K562 (cell line): ENCODE results near the gene FMO2. TPM values are rescaled to one million over a fixed set of nuclear protein-coding genes. Genes with fewer than 3 reads are reported as not detected.
A peak's percentile ranks its signal among the peaks of the same experiment; 100 is the strongest.

Source experiments
- ATAC-seq: fragments of 200-7000 bp; cut with Tn5 transposase; 3 replicates; pipeline ENCODE4 v1.9.1; 2020; ENCODE audit warnings: moderate library complexity
- Bru-seq: library from RNA; stranded (reverse); fragments of 400-500 nt; gene quantifications from one replicate; lab custom pipeline; 2021; lab: Mats Ljungman, UMichigan
- BruChase-seq, 2 experiments: library from RNA; stranded (reverse); fragments of 400-500 nt; gene quantifications; one replicate each; lab custom pipeline; 2021; lab: Mats Ljungman, UMichigan
- BruUV-seq: library from RNA; stranded (reverse); fragments of 400-500 nt; replicated peaks from 2 replicates; lab custom pipeline; 2021; lab: Mats Ljungman, UMichigan
- CTCF ChIA-PET: fragments of 300-600 bp; formaldehyde crosslinking; extraction: SDS; loops from one replicate; lab custom pipeline; 2021; ENCODE audit warnings: low intra/inter-chr PET ratio; lab: Yijun Ruan, JAX
- POLR2A ChIA-PET: fragments of 300-600, 350-650 bp; sonication (Branson Sonifier 250); formaldehyde crosslinking; extraction: SDS; loops from one replicate; lab custom pipeline; 2021; ENCODE audit warnings: antibody characterized with exemption, inconsistent platforms; lab: Yijun Ruan, JAX
- DNase-seq, 4 experiments: peaks; one replicate each; pipeline versions ENCODE4 v3.0.0 to v3.0.0-alpha.2; 2011 to 2018; ENCODE audit warnings: low spot score in 3 of 4, mixed read lengths in 3 of 4; ENCODE audit errors: extremely low read depth in 1 of 4
- FAIRE-seq: peaks from 2 replicates; lab custom pipeline; 2011; peaks lifted over from hg19 to GRCh38; lab: Jason Lieb, UNC
- H2AFZ ChIP-seq: 2 replicates; pipeline ENCODE4 v1.6.0; 2011; ENCODE audit warnings: low read depth, low read length, control low read depth, inconsistent platforms
- H3K27ac ChIP-seq: fragments of 200-600 bp; 3 replicates; pipeline ENCODE4 v1.8.0; 2011; ENCODE audit warnings: low read depth, mild to moderate bottlenecking, control low read depth, inconsistent platforms, low read length, moderate library complexity, mixed read lengths; ENCODE audit errors: extremely low read depth
- H3K27me3 ChIP-seq, 2 experiments: fragments of 300-600 bp in 1 of 2; 2 replicates in 1 of 2; 3 replicates in 1 of 2; pipeline versions ENCODE4 v1.6.0 to v1.8.0; 2011; ENCODE audit warnings: inconsistent platforms in 2 of 2, low read length in 2 of 2, mild to moderate bottlenecking in 1 of 2, mixed read lengths in 1 of 2, moderate library complexity in 1 of 2; ENCODE audit not compliant: control insufficient read depth in 2 of 2, insufficient read depth in 2 of 2
- H3K36me3 ChIP-seq: fragments of 300-600 bp; 3 replicates; pipeline ENCODE4 v1.8.0; 2011; ENCODE audit warnings: mild to moderate bottlenecking, low read length, inconsistent platforms; ENCODE audit not compliant: control insufficient read depth, insufficient read depth
- H3K4me1 ChIP-seq, 2 experiments: fragments of 200-600 bp in 1 of 2; replicated peaks in 1 of 2; 2 replicates in 1 of 2; 3 replicates in 1 of 2; pipeline versions ENCODE4 v1.5.1 to v1.8.0; 2011; ENCODE audit warnings: inconsistent platforms in 2 of 2, low read length in 2 of 2, mild to moderate bottlenecking in 1 of 2, mixed read lengths in 1 of 2, moderate library complexity in 1 of 2; ENCODE audit not compliant: control insufficient read depth in 2 of 2, insufficient read depth in 2 of 2
- H3K4me2 ChIP-seq: 2 replicates; pipeline ENCODE4 v1.6.1; 2011; ENCODE audit warnings: low read length, control low read depth, inconsistent platforms, mixed read lengths; ENCODE audit not compliant: insufficient read depth
- H3K4me3 ChIP-seq: fragments of 200-600 bp; sonication (generic), shearing (Covaris generic); 2 replicates; pipeline ENCODE4 v1.5.1; 2016; ENCODE audit warnings: control low read depth, inconsistent platforms
- H3K79me2 ChIP-seq: fragments of 200-600 bp; 3 replicates; pipeline ENCODE4 v1.8.0; 2011; ENCODE audit warnings: low read length, inconsistent platforms; ENCODE audit not compliant: control insufficient read depth, insufficient read depth
- H3K9ac ChIP-seq, 2 experiments: 2 replicates each; pipeline versions ENCODE4 v1.6.0 to v1.6.1; 2011; ENCODE audit warnings: low read depth in 2 of 2, low read length in 2 of 2, control low read depth in 1 of 2, inconsistent platforms in 1 of 2, mild to moderate bottlenecking in 1 of 2, mixed read lengths in 1 of 2; ENCODE audit not compliant: insufficient read depth in 1 of 2
- H3K9me1 ChIP-seq: one replicate; pipeline ENCODE4 v1.6.0; 2011; ENCODE audit warnings: inconsistent platforms, mild to moderate bottlenecking, low read length, moderate library complexity; ENCODE audit not compliant: control insufficient read depth, insufficient read depth
- H3K9me3 ChIP-seq: replicated peaks from 2 replicates; pipeline ENCODE4 v1.5.1; 2011; ENCODE audit warnings: low read depth, low read length, inconsistent platforms; ENCODE audit not compliant: control insufficient read depth, insufficient read depth
- H4K20me1 ChIP-seq: replicated peaks from 2 replicates; pipeline ENCODE4 v1.6.1; 2011; ENCODE audit warnings: low read length, inconsistent platforms, mixed read lengths; ENCODE audit not compliant: control insufficient read depth, insufficient read depth
- CAMTA2 ChIP-seq: fragments of 250-450 bp; sonication (Bioruptor Pico); conservative IDR thresholded peaks from 2 replicates; pipeline ENCODE4 v1.5.1; 2022
- DNMT1 ChIP-seq: fragments of 450-650 bp; IDR thresholded peaks from 2 replicates; pipeline ENCODE4 v1.6.1; 2016; ENCODE audit warnings: antibody characterized with exemption, mild to moderate bottlenecking
- SMAD3 ChIP-seq: fragments of 450-650 bp; formaldehyde crosslinking; conservative IDR thresholded peaks from 2 replicates; pipeline ENCODE4 v1.4.0; 2020; ENCODE audit warnings: mild to moderate bottlenecking
- SMAD4 ChIP-seq: fragments of 250-450 bp; sonication (Bioruptor Pico); conservative IDR thresholded peaks from 2 replicates; pipeline ENCODE4 v1.8.0; 2021; ENCODE audit warnings: inconsistent platforms, mild to moderate bottlenecking, moderate library complexity
- XRCC4 ChIP-seq: IDR thresholded peaks from one replicate; pipeline ENCODE4 v1.6.1; 2011; ENCODE audit not compliant: insufficient read depth, insufficient read length; ENCODE audit errors: extremely low read depth
- WGBS: fragments of 100-300 bp; shearing (Covaris generic); methylation state at CpG from one replicate; pipeline ENCODE4 v1.1.6; 2016; ENCODE audit warnings: low coverage, mixed read lengths; ENCODE audit not compliant: insufficient coverage; ENCODE audit errors: missing lambda C conversion rate; 5-methylcytosine and 5-hydroxymethylcytosine counted together
- in situ Hi-C: fragments of 300-500 bp; cut with MboI; formaldehyde crosslinking; loops from 4 replicates; pipeline ENCODE4 v1.15.0; 2018; ENCODE audit warnings: inconsistent platforms, mixed read lengths
- intact Hi-C: fragments of 100-400 bp; cut with micrococcal nuclease; formaldehyde crosslinking; loops from 2 replicates; pipeline ENCODE4 v1.14.2; 2022
- long read RNA-seq, 3 experiments: library from polyadenylated mRNA in 2 of 3; library from RNA in 1 of 3; unstranded in 2 of 3; stranded (forward) in 1 of 3; transcript quantifications; one replicate each; pipeline ENCODE4 v2.0.0, GENCODE V29; 2019 to 2022
- polyA minus RNA-seq, 3 experiments: library from RNA; depleted of rRNA, polyadenylated mRNA; stranded (reverse); fragments of >200 nt; gene quantifications; 2 replicates each; pipeline ENCODE4 v1.2.3, GENCODE V29; 2011
- polyA plus RNA-seq, 8 experiments: library from polyadenylated mRNA; depleted of rRNA in 4 of 8; stranded (reverse) in 5 of 8; unstranded in 3 of 8; fragments of >200 nt; fragmentation: Nextera tagmentation in 2 of 8; fragmentation: Illumina TruSeq in 1 of 8; extraction: Ambion mirVana in 2 of 8; extraction: Trizol in 1 of 8; gene quantifications; 2 replicates each; pipeline versions ENCODE4 v1.2.1 to v1.2.3, GENCODE V29; 2011 to 2014; ENCODE audit warnings: inconsistent platforms in 1 of 8, missing spikeins in 1 of 8
- total RNA-seq, 7 experiments: library from RNA; depleted of rRNA in 6 of 7; stranded (reverse); fragments of >200 nt in 6 of 7; fragmentation: Illumina TruSeq in 2 of 7; extraction: Trizol in 2 of 7; gene quantifications; 2 replicates each; pipeline versions ENCODE4 v1.2.1 to v1.2.3, GENCODE V29; 2011 to 2021; ENCODE audit warnings: low replicate concordance in 1 of 7
- TF ChIP-seq, protein P1 (sequence below), 2 experiments: fragments of 450-650 bp; formaldehyde crosslinking in 1 of 2; IDR thresholded peaks; 2 replicates each; pipeline versions ENCODE4 v1.4.0 to v1.6.1; 2014 to 2020; ENCODE audit warnings: mild to moderate bottlenecking in 2 of 2, borderline replicate concordance in 1 of 2, low read depth in 1 of 2

FMO2 gene
- not detected in 2 replicates for total RNA-seq (2011; cell fraction: chromatin; rRNA removed; ENCODE audit: low replicate concordance)
- not detected in 2 replicates for total RNA-seq (2011; cell fraction: nucleolus; rRNA removed)
- total RNA-seq (2011; cell fraction: nucleoplasm; rRNA removed): not detected in 2 replicates
- not detected in 2 replicates for total RNA-seq (2014; rRNA removed)
- total RNA-seq (2014; rRNA removed; fragmentation: Illumina TruSeq; extraction: Trizol): not detected in 2 replicates
- total RNA-seq (2015; rRNA removed; fragmentation: Illumina TruSeq; extraction: Trizol): not detected in 2 replicates
- 0.22 TPM in 1 of 2 replicates, not detected in the other for total RNA-seq (2021)
- not detected in 2 replicates for polyA plus RNA-seq (2011; rRNA removed)
- polyA plus RNA-seq (2011; cell fraction: cytosol; rRNA removed): not detected in 2 replicates
- not detected in 2 replicates for polyA plus RNA-seq (2011; cell fraction: nucleus; rRNA removed)
- polyA plus RNA-seq (2012): not detected in 2 replicates
- polyA plus RNA-seq (2014; fragmentation: Illumina TruSeq; extraction: Trizol): not detected in 2 replicates
- polyA plus RNA-seq (2014; fragmentation: Nextera tagmentation; extraction: Ambion mirVana): not detected
- not detected in 2 replicates for polyA plus RNA-seq (2014; rRNA removed)
- polyA minus RNA-seq (2011; rRNA and poly(A)+ RNA removed): not detected in 2 replicates
- polyA minus RNA-seq (2011; cell fraction: cytosol; rRNA and poly(A)+ RNA removed): not detected in 2 replicates
- not detected in 2 replicates for polyA minus RNA-seq (2011; cell fraction: nucleus; rRNA and poly(A)+ RNA removed)
- Bru-seq, nascent RNA: not detected
- BruChase-seq, experiment 1, labeled RNA remaining after a 2-hour chase: not detected
- percentile 4 among the genes with signal in this experiment for BruChase-seq, experiment 2, labeled RNA remaining after a 6-hour chase
- long read RNA-seq, experiment 1: 0 reads
- long read RNA-seq, experiment 2: 0 reads
- long read RNA-seq, experiment 3: 0 reads

GRCh38 chr1:171185091-171185490 is at the start of gene FMO2:
Gene FMO2 (plus strand): TSS chr1:171185300. CDS start chr1:171185714, 414 bp downstream.
- no peaks in the 10 kb centered on the region for H3K9me3 ChIP-seq
- no peak within 1 kb of the TSS for H3K4me2 ChIP-seq
- no peaks in the 10 kb centered on the region for H3K9me1 ChIP-seq
- no peak within 1 kb of the TSS for H3K9ac ChIP-seq
- H3K4me1 ChIP-seq: no peaks in the 10 kb centered on the region
- in situ Hi-C loops: no loop called here
- no peak for ATAC-seq
- TF ChIP-seq, protein P1, sequence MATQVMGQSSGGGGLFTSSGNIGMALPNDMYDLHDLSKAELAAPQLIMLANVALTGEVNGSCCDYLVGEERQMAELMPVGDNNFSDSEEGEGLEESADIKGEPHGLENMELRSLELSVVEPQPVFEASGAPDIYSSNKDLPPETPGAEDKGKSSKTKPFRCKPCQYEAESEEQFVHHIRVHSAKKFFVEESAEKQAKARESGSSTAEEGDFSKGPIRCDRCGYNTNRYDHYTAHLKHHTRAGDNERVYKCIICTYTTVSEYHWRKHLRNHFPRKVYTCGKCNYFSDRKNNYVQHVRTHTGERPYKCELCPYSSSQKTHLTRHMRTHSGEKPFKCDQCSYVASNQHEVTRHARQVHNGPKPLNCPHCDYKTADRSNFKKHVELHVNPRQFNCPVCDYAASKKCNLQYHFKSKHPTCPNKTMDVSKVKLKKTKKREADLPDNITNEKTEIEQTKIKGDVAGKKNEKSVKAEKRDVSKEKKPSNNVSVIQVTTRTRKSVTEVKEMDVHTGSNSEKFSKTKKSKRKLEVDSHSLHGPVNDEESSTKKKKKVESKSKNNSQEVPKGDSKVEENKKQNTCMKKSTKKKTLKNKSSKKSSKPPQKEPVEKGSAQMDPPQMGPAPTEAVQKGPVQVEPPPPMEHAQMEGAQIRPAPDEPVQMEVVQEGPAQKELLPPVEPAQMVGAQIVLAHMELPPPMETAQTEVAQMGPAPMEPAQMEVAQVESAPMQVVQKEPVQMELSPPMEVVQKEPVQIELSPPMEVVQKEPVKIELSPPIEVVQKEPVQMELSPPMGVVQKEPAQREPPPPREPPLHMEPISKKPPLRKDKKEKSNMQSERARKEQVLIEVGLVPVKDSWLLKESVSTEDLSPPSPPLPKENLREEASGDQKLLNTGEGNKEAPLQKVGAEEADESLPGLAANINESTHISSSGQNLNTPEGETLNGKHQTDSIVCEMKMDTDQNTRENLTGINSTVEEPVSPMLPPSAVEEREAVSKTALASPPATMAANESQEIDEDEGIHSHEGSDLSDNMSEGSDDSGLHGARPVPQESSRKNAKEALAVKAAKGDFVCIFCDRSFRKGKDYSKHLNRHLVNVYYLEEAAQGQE (IDR thresholded peaks at IDR 0.05; ENCODE audit: borderline replicate concordance): no peak
- TF ChIP-seq, protein P1 (CRISPR knock-in tag; IDR thresholded peaks at IDR 0.05; ENCODE audit: low read depth): no peak
- no peak for TF ChIP-seq SMAD3 (CRISPR knock-in tag)
- TF ChIP-seq CAMTA2 (CRISPR knock-in tag): no peak
- no peak for TF ChIP-seq SMAD4 (CRISPR knock-in tag)
- TF ChIP-seq XRCC4: no peak
- TF ChIP-seq DNMT1: no peak
- TF ChIP-seq, all 486 proteins: peak for 0
- ChIA-PET POLR2A (no interaction called here), CTCF (no interaction called here)
- Histone ChIP-seq H2AFZ (no peak within 1 kb of the TSS), H4K20me1 (no peaks in the 10 kb centered on the region), H3K79me2 (no peaks in the 10 kb centered on the region), H3K27ac (no peak within 1 kb of the TSS), H3K4me3 (no peak within 1 kb of the TSS), H3K27me3 (no peaks in the 10 kb centered on the region), H3K36me3 (no peaks in the 10 kb centered on the region)
- intact Hi-C loops: no loop called here
- WGBS: 0% methylated on average over 6 of the region's 6 CpGs
- no TSS peak for BruUV-seq
- FAIRE-seq: no peak
- DNase-seq: no peak
